Effector memory CD4-positive, alpha-beta T cell (primary cell): ENCODE measurements around the gene STAC3.

Source experiments
- DNase-seq, 3 donors: peaks; one replicate each; pipeline ENCODE4 v3.0.0-alpha.2; 2020
- H3K27ac ChIP-seq: 2 replicates; pipeline ENCODE4 v1.7.0; 2013; ENCODE audit warnings: mild to moderate bottlenecking, low read length, moderate library complexity; ENCODE audit not compliant: insufficient read depth, poor library complexity, severe bottlenecking
- H3K27me3 ChIP-seq: replicated peaks from 2 replicates; pipeline ENCODE4 v1.7.0; 2013; ENCODE audit warnings: mild to moderate bottlenecking, low read length; ENCODE audit not compliant: insufficient read depth, control insufficient read depth, poor library complexity, severe bottlenecking
- H3K36me3 ChIP-seq: 2 replicates; pipeline ENCODE4 v1.7.0; 2013; ENCODE audit warnings: mild to moderate bottlenecking, low read length, moderate library complexity; ENCODE audit not compliant: control insufficient read depth, insufficient read depth
- H3K4me1 ChIP-seq: 2 replicates; pipeline ENCODE4 v1.7.0; 2013; ENCODE audit warnings: low read length, mild to moderate bottlenecking; ENCODE audit not compliant: control insufficient read depth, insufficient read depth, poor library complexity, severe bottlenecking
- H3K4me3 ChIP-seq: 2 replicates; pipeline ENCODE4 v1.7.0; 2013; ENCODE audit warnings: low read length, low read depth, mild to moderate bottlenecking; ENCODE audit not compliant: insufficient read depth, poor library complexity, severe bottlenecking
- H3K9me3 ChIP-seq: 2 replicates; pipeline ENCODE4 v1.7.0; 2013; ENCODE audit warnings: mild to moderate bottlenecking, low read length, moderate library complexity; ENCODE audit not compliant: control insufficient read depth

Gene STAC3

GRCh38 chr12:57201631-57202030 is 49.4 kb downstream of the STAC3 start:
- H3K4me3 ChIP-seq: no peak overlapping the region
- no peak for DNase-seq
- H3K36me3 ChIP-seq: no peaks in the 10 kb centered on the region

GRCh38 chr12:57201219-57201618 is 49.8 kb downstream of the STAC3 start:
- no peaks in the 10 kb centered on the region for H3K36me3 ChIP-seq
- no peak for DNase-seq

More at GRCh38 chr12:57201631-57202030, 49.4 kb downstream of the STAC3 start:
- Histone ChIP-seq H3K27me3 (no peaks in the 10 kb centered on the region), H3K27ac (no peak overlapping the region), H3K4me1 (no peaks in the 10 kb centered on the region), H3K9me3 (no peaks in the 10 kb centered on the region)

GRCh38 chr12:57200497-57200896 is 50.5 kb downstream of the STAC3 start:
- DNase-seq: no peak
- Histone ChIP-seq H3K4me3 (no peak overlapping the region), H3K9me3 (no peaks in the 10 kb centered on the region), H3K36me3 (no peaks in the 10 kb centered on the region), H3K4me1 (no peaks in the 10 kb centered on the region), H3K27ac (no peak overlapping the region), H3K27me3 (no peaks in the 10 kb centered on the region)

More at GRCh38 chr12:57201219-57201618, 49.8 kb downstream of the STAC3 start:
- Histone ChIP-seq H3K27ac (no peak overlapping the region), H3K9me3 (no peaks in the 10 kb centered on the region), H3K27me3 (no peaks in the 10 kb centered on the region), H3K4me3 (no peak overlapping the region), H3K4me1 (no peaks in the 10 kb centered on the region)

GRCh38 chr12:57199191-57199590 is 51.8 kb downstream of the STAC3 start:
- no peak for DNase-seq
- Histone ChIP-seq H3K4me1 (no peaks in the 10 kb centered on the region), H3K36me3 (no peaks in the 10 kb centered on the region), H3K27ac (no peak overlapping the region), H3K27me3 (no peaks in the 10 kb centered on the region), H3K4me3 (no peak overlapping the region), H3K9me3 (no peaks in the 10 kb centered on the region)

GRCh38 chr12:57198329-57198728 is 52.7 kb downstream of the STAC3 start:
- no peak for DNase-seq
- H3K36me3 ChIP-seq: no peaks in the 10 kb centered on the region

GRCh38 chr12:57196956-57197355 is 54.0 kb downstream of the STAC3 start:
- no peaks in the 10 kb centered on the region for H3K9me3 ChIP-seq
- no peak overlapping the region for H3K27ac ChIP-seq
- no peaks in the 10 kb centered on the region for H3K27me3 ChIP-seq
- no peaks in the 10 kb centered on the region for H3K36me3 ChIP-seq
- H3K4me1 ChIP-seq: no peaks in the 10 kb centered on the region
- DNase-seq: no peak
- H3K4me3 ChIP-seq: no peak overlapping the region

More at GRCh38 chr12:57198329-57198728, 52.7 kb downstream of the STAC3 start:
- H3K4me3 ChIP-seq: no peak overlapping the region
- no peaks in the 10 kb centered on the region for H3K27me3 ChIP-seq
- no peaks in the 10 kb centered on the region for H3K9me3 ChIP-seq
- no peaks in the 10 kb centered on the region for H3K4me1 ChIP-seq
- H3K27ac ChIP-seq: no peak overlapping the region

- Histone ChIP-seq H3K9me3 (no peaks in the 10 kb centered on the region), H3K27me3 (no peaks in the 10 kb centered on the region), H3K4me3 (no peak overlapping the region), H3K4me1 (no peaks in the 10 kb centered on the region), H3K27ac (no peak overlapping the region), H3K36me3 (no peaks in the 10 kb centered on the region)
- DNase-seq: no peak
These were observed 54.5 kb downstream of the STAC3 start for GRCh38 chr12:57196439-57196838.

- Histone ChIP-seq H3K4me3 (no peak overlapping the region), H3K9me3 (no peaks in the 10 kb centered on the region), H3K27ac (no peak overlapping the region), H3K4me1 (no peaks in the 10 kb centered on the region), H3K36me3 (no peaks in the 10 kb centered on the region), H3K27me3 (no peaks in the 10 kb centered on the region)
- no peak for DNase-seq
These were observed 55.2 kb downstream of the STAC3 start for GRCh38 chr12:57195611-57196371.

GRCh38 chr12:57195186-57195585 is 55.8 kb downstream of the STAC3 start:
- H3K36me3 ChIP-seq: no peaks in the 10 kb centered on the region
- no peak for DNase-seq
- H3K9me3 ChIP-seq: no peaks in the 10 kb centered on the region
- no peaks in the 10 kb centered on the region for H3K27me3 ChIP-seq
- no peak overlapping the region for H3K4me3 ChIP-seq
- H3K4me1 ChIP-seq: no peaks in the 10 kb centered on the region
- no peak overlapping the region for H3K27ac ChIP-seq

- no peak overlapping the region for H3K27ac ChIP-seq
- no peaks in the 10 kb centered on the region for H3K9me3 ChIP-seq
- H3K4me1 ChIP-seq: no peaks in the 10 kb centered on the region
- no peaks in the 10 kb centered on the region for H3K36me3 ChIP-seq
- no peak overlapping the region for H3K4me3 ChIP-seq
- DNase-seq: no peak
- H3K27me3 ChIP-seq: no peaks in the 10 kb centered on the region
These were observed 56.7 kb downstream of the STAC3 start for GRCh38 chr12:57194253-57194652.
